Right atrium auricular region (tissue), 2 donors: ENCODE results near the gene LARP4B. TPM values are rescaled to one million over a fixed set of nuclear protein-coding genes. Genes with fewer than 3 reads are reported as not detected.

Experiments used
- DNase-seq: peaks from one replicate; pipeline ENCODE4 v3.0.0-alpha.2; 2019; ENCODE audit warnings: low spot score
- H3K27ac ChIP-seq, 2 donors: fragments of 200-600 bp; sonication (generic); 1 replicate in 1 of 2; 2 replicates in 1 of 2; pipeline ENCODE4 v1.5.1; 2016 to 2019
- H3K27me3 ChIP-seq, 2 donors: fragments of 200-600 bp; sonication (generic); one replicate each; pipeline versions ENCODE4 v1.5.1 to v1.6.0; 2017 to 2019
- H3K36me3 ChIP-seq: fragments of 200-600 bp; sonication (generic); one replicate; pipeline ENCODE4 v1.5.1; 2016
- H3K4me1 ChIP-seq, 2 donors: fragments of 200-600 bp; sonication (generic); one replicate each; pipeline versions ENCODE4 v1.5.1 to v1.6.0; 2017 to 2019
- H3K4me3 ChIP-seq, 2 donors: fragments of 200-600 bp; sonication (generic); 1 replicate in 1 of 2; 2 replicates in 1 of 2; pipeline ENCODE4 v1.5.1; 2017 to 2019; ENCODE audit warnings: mild to moderate bottlenecking in 1 of 2, moderate library complexity in 1 of 2
- H3K9me3 ChIP-seq, 2 donors: fragments of 200-600 bp; sonication (generic); one replicate each; pipeline ENCODE4 v1.5.1; 2019
- CTCF ChIP-seq, 2 donors: fragments of 200-600 bp; sonication (generic); IDR thresholded peaks; one replicate each; pipeline ENCODE4 v1.5.1; 2019; ENCODE audit warnings: antibody characterized with exemption in 2 of 2
- total RNA-seq, 2 donors: library from RNA; depleted of rRNA; stranded (reverse); fragments of >200 nt; gene quantifications; one replicate each; pipeline ENCODE4 v1.1.0, GENCODE V29; 2016

Gene LARP4B
- total RNA-seq, 2 donors from 2014 or later: 24.2 to 26.1 TPM

- Histone ChIP-seq H3K27ac (no peak overlapping the region), H3K36me3 (peaks cover 69% of the 10 kb centered on the region), H3K4me3 (no peak overlapping the region), H3K4me1 (peaks cover 0 to 29% of the 10 kb centered on the region in 2 donors), H3K27me3 (no peaks in the 10 kb centered on the region), H3K9me3 (no peaks in the 10 kb centered on the region)
- no peak for DNase-seq
- no peak for TF ChIP-seq CTCF (IDR thresholded peaks at IDR 0.05)
Measured at GRCh38 chr10:816958-817357, 114.5 kb downstream of the LARP4B start.

GRCh38 chr10:816091-816477, 115.4 kb downstream of the LARP4B start:
- no peak for TF ChIP-seq CTCF (IDR thresholded peaks at IDR 0.05)
- Histone ChIP-seq H3K4me1 (peaks cover 0 to 29% of the 10 kb centered on the region in 2 donors), H3K36me3 (peaks cover 69% of the 10 kb centered on the region), H3K9me3 (no peaks in the 10 kb centered on the region), H3K27ac (no peak overlapping the region), H3K4me3 (no peak overlapping the region), H3K27me3 (no peaks in the 10 kb centered on the region)
- no peak for DNase-seq

- no peak for DNase-seq
- no peak overlapping the region for H3K27ac ChIP-seq
- no peak for TF ChIP-seq CTCF (IDR thresholded peaks at IDR 0.05)
- H3K27me3 ChIP-seq: no peaks in the 10 kb centered on the region
- no peaks in the 10 kb centered on the region for H3K9me3 ChIP-seq
- H3K4me3 ChIP-seq: no peak overlapping the region
- peaks cover 64% of the 10 kb centered on the region for H3K36me3 ChIP-seq
- H3K4me1 ChIP-seq: peaks cover 0 to 30% of the 10 kb centered on the region in 2 donors
Measured at GRCh38 chr10:815338-816090, 116.0 kb downstream of the LARP4B start.

GRCh38 chr10:814536-815302, 116.8 kb downstream of the LARP4B start:
- H3K27me3 ChIP-seq: no peaks in the 10 kb centered on the region
- peaks cover 0 to 34% of the 10 kb centered on the region in 2 donors for H3K4me1 ChIP-seq
- TF ChIP-seq CTCF (IDR thresholded peaks at IDR 0.05): no peak
- DNase-seq: no peak
- no peak overlapping the region for H3K4me3 ChIP-seq
- peaks cover 56% of the 10 kb centered on the region for H3K36me3 ChIP-seq
- no peaks in the 10 kb centered on the region for H3K9me3 ChIP-seq
- no peak overlapping the region for H3K27ac ChIP-seq

- Histone ChIP-seq H3K4me3 (no peak overlapping the region), H3K36me3 (peaks cover 52% of the 10 kb centered on the region), H3K27ac (no peak overlapping the region)
Measured at GRCh38 chr10:813286-813685, 118.2 kb downstream of the LARP4B start.

More at GRCh38 chr10:813286-813685, 118.2 kb downstream of the LARP4B start:
- Histone ChIP-seq H3K9me3 (no peaks in the 10 kb centered on the region), H3K4me1 (peaks cover 0 to 23% of the 10 kb centered on the region in 2 donors), H3K27me3 (no peaks in the 10 kb centered on the region)
- DNase-seq: no peak
- no peak for TF ChIP-seq CTCF (IDR thresholded peaks at IDR 0.05)
